ENCODE measurements around the gene ABHD17A. TPM values are rescaled to one million over a fixed set of nuclear protein-coding genes. Genes with fewer than 3 reads are reported as not detected.

Gene ABHD17A
- polyA plus RNA-seq, 1 experiment, result 30.8 TPM

GRCh38 chr19:1833540-1833939 is 51.8 kb downstream of the ABHD17A start:
- POLR2A ChIA-PET, result no interaction called here
- Histone ChIP-seq H3K4me3 (ENCODE audit: low read depth, low read length) (no peak overlapping the region), H3K27ac (ENCODE audit: low read depth, low read length) (no peak overlapping the region), H3K9me3 (ENCODE audit: control insufficient read depth, insufficient read depth, low read length) (peaks cover 4% of the 10 kb centered on the region; the same call in 1 of the 2 replicates), H3K27me3 (ENCODE audit: control insufficient read depth, insufficient read depth, low read length) (no peaks in the 10 kb centered on the region)
- TF ChIP-seq CTCF (IDR thresholded peaks at IDR 0.05; ENCODE audit: low read depth, low read length), result no peak
- CTCF ChIA-PET, result interaction anchor here (0.7 kb wide), 1 partner anchor 161 kb away, joined by 7 read pairs; no protein-coding TSS in a partner anchor
- no peak for DNase-seq (ENCODE audit: low read depth, low spot score)

DNA sequence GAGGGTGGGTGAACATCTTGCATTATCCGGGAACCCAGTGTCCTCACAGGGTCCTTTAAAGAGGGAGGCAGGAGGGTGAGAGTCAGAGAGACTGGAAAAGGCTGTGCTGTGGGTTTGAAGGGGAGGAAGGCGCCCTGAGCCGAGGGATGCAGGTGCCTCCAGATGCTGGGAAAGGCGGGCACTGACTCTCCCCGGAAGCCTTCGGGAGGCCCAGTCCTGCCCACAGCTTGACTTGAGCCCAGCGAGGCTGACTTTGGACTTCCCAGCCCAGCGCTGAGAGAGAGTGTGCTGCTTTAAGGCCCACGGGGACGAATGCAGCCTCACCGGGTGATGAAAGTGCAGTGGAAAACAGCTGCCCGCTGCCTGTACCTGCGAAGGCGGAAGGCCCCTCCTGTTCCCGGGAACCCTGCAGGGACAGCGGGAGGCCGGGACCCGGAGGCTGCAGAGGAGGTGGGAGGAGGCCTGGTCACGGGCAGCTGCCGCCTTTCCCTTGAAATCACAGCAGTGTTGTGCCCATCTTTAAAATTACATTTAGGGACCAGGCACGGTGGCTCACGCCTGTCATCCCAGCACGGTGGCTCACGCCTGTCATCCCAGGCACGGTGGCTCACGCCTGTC is 53.1 kb downstream of the ABHD17A start:
- no peaks in the 10 kb centered on the region for H3K27me3 ChIP-seq (ENCODE audit: control insufficient read depth, insufficient read depth, low read length)
- ChIA-PET CTCF (no interaction called here), POLR2A (interaction anchor here (0.7 kb wide), 1 partner anchor 44 kb away, joined by 12 read pairs; no protein-coding TSS in a partner anchor)
- H3K4me3 ChIP-seq (ENCODE audit: low read depth, low read length), result no peak overlapping the region
- no peak for TF ChIP-seq CTCF (IDR thresholded peaks at IDR 0.05; ENCODE audit: low read depth, low read length)
- DNase-seq (ENCODE audit: low read depth, low spot score), result no peak
- no peak overlapping the region for H3K27ac ChIP-seq (ENCODE audit: low read depth, low read length)
- H3K9me3 ChIP-seq (ENCODE audit: control insufficient read depth, insufficient read depth, low read length), result peaks cover 4% of the 10 kb centered on the region; the same call in 1 of the 2 replicates

DNA sequence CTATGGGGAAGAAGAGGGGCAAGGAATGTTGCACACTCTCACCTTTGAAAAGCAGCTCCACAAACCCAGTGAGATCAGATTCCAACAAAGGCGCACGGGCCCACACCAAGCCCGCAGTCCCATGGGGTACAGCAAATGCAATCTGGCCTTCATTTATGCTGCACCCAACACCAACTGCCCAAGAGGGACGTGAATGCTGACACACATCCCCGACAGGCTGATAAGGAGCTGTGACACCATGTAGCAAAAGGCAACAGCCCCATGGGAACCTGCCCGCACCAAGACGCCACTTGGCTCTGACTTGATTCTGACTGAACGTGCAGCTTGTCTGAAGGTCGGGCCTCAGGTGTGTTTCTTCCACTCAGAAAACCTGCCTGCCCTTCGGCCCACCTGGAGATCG is 54.3 kb downstream of the ABHD17A start:
- TF ChIP-seq CTCF (IDR thresholded peaks at IDR 0.05; ENCODE audit: low read depth, low read length), result no peak
- no peak for DNase-seq (ENCODE audit: low read depth, low spot score)
- CTCF ChIA-PET, result no interaction called here
- Histone ChIP-seq H3K27ac (ENCODE audit: low read depth, low read length) (no peak overlapping the region), H3K9me3 (ENCODE audit: control insufficient read depth, insufficient read depth, low read length) (peaks cover 4% of the 10 kb centered on the region; the same call in 1 of the 2 replicates), H3K4me3 (ENCODE audit: low read depth, low read length) (no peak overlapping the region), H3K27me3 (ENCODE audit: control insufficient read depth, insufficient read depth, low read length) (no peaks in the 10 kb centered on the region)
- POLR2A ChIA-PET, result interaction anchor here (0.6 kb wide), 1 partner anchor 71 kb away, joined by 3 read pairs; no protein-coding TSS in a partner anchor

- peaks cover 4% of the 10 kb centered on the region; the same call in 1 of the 2 replicates for H3K9me3 ChIP-seq (ENCODE audit: control insufficient read depth, insufficient read depth, low read length)
- no peaks in the 10 kb centered on the region for H3K27me3 ChIP-seq (ENCODE audit: control insufficient read depth, insufficient read depth, low read length)
- no peak overlapping the region for H3K27ac ChIP-seq (ENCODE audit: low read depth, low read length)
- H3K4me3 ChIP-seq (ENCODE audit: low read depth, low read length), result no peak overlapping the region
- TF ChIP-seq CTCF (IDR thresholded peaks at IDR 0.05; ENCODE audit: low read depth, low read length), result no peak
- ChIA-PET POLR2A (interaction anchor here (0.6 kb wide), 1 partner anchor 71 kb away, joined by 3 read pairs; no protein-coding TSS in a partner anchor), CTCF (no interaction called here)
- no peak for DNase-seq (ENCODE audit: low read depth, low spot score)
Observed at GRCh38 chr19:1830568-1830967, 54.7 kb downstream of the ABHD17A start.

- Histone ChIP-seq H3K4me3 (ENCODE audit: low read depth, low read length) (no peak overlapping the region), H3K9me3 (ENCODE audit: control insufficient read depth, insufficient read depth, low read length) (peaks cover 4% of the 10 kb centered on the region; the same call in 1 of the 2 replicates), H3K27ac (ENCODE audit: low read depth, low read length) (no peak overlapping the region), H3K27me3 (ENCODE audit: control insufficient read depth, insufficient read depth, low read length) (no peaks in the 10 kb centered on the region)
- DNase-seq (ENCODE audit: low read depth, low spot score), result no peak
- TF ChIP-seq CTCF (IDR thresholded peaks at IDR 0.05; ENCODE audit: low read depth, low read length), result no peak
- POLR2A ChIA-PET, result no interaction called here
- CTCF ChIA-PET, result interaction anchor here (1.1 to 5.4 kb wide), 2 partner anchors 7 to 20 kb away, joined by 5 to 68 read pairs; no protein-coding TSS in a partner anchor
Observed at GRCh38 chr19:1829958-1830357, 55.3 kb downstream of the ABHD17A start.

Measured in AG04450 (cell line).